Ascending aorta (tissue), 2 donors: ENCODE results near the gene TMEM225. TPM values are rescaled to one million over a fixed set of nuclear protein-coding genes. Genes with fewer than 3 reads are reported as not detected.

Source experiments
- DNase-seq, 2 donors: peaks; one replicate each; pipeline ENCODE4 v3.0.0-alpha.2; 2019; ENCODE audit warnings: low spot score in 2 of 2
- H3K27ac ChIP-seq, 2 donors: fragments of 200-600 bp; sonication (generic); one replicate each; pipeline ENCODE4 v1.5.1; 2016 to 2017; ENCODE audit warnings: mild to moderate bottlenecking in 1 of 2
- H3K27me3 ChIP-seq: fragments of 200-600 bp; sonication (generic); one replicate; pipeline ENCODE4 v1.5.1; 2017
- H3K36me3 ChIP-seq, 2 donors: fragments of 200-600 bp; sonication (generic); one replicate each; pipeline ENCODE4 v1.5.1; 2016
- H3K4me1 ChIP-seq, 2 donors: fragments of 200-600 bp; sonication (generic); one replicate each; pipeline ENCODE4 v1.5.1; 2016 to 2017; ENCODE audit warnings: mild to moderate bottlenecking in 1 of 2
- H3K4me3 ChIP-seq, 2 donors: fragments of 200-600 bp; sonication (generic); one replicate each; pipeline ENCODE4 v1.5.1; 2016 to 2017; ENCODE audit warnings: mild to moderate bottlenecking in 1 of 2
- H3K9me3 ChIP-seq, 2 donors: fragments of 200-600 bp; sonication (generic); one replicate each; pipeline ENCODE4 v1.5.1; 2016
- CTCF ChIP-seq, 3 experiments: fragments of 200-600 bp in 2 of 3; fragments of 450-650 bp in 1 of 3; sonication (generic) in 2 of 3; IDR thresholded peaks; one replicate each; pipeline ENCODE4 v1.5.1; 2016 to 2019; ENCODE audit warnings: antibody characterized with exemption in 3 of 3, mild to moderate bottlenecking in 1 of 3, moderate library complexity in 1 of 3
- intact Hi-C: fragments of 100-400 bp; cut with DNase I; formaldehyde crosslinking; loops from one replicate; pipeline ENCODE4 v1.15.1; 2023
- total RNA-seq: library from RNA; depleted of rRNA; stranded (reverse); fragments of >200 nt; gene quantifications from one replicate; pipeline ENCODE4 v1.1.0, GENCODE V29; 2016

Gene TMEM225
- not detected for total RNA-seq

- H3K9me3 ChIP-seq = no peaks in the 10 kb centered on the region
- no peak for TF ChIP-seq CTCF (IDR thresholded peaks at IDR 0.05)
- H3K27me3 ChIP-seq = no peaks in the 10 kb centered on the region
- H3K36me3 ChIP-seq = no peaks in the 10 kb centered on the region
- no peak for DNase-seq
- H3K4me3 ChIP-seq = no peak within 1 kb of the TSS
- no peaks in the 10 kb centered on the region for H3K4me1 ChIP-seq
- intact Hi-C loops = no loop called here
- H3K27ac ChIP-seq = no peak within 1 kb of the TSS
Measured at GRCh38 chr11:123885570-123885969, at the start of gene TMEM225. Gene TMEM225 (minus strand): TSS chr11:123885670. CDS start chr11:123885425, 245 bp downstream.

GRCh38 chr11:123924027-123924426 lies 38.6 kb upstream of the TMEM225 start:
- intact Hi-C loops = no loop called here
- no peaks in the 10 kb centered on the region for H3K36me3 ChIP-seq

GRCh38 chr11:123920943-123921342 lies 35.5 kb upstream of the TMEM225 start:
- no peak for TF ChIP-seq CTCF (IDR thresholded peaks at IDR 0.05)
- H3K36me3 ChIP-seq = no peaks in the 10 kb centered on the region
- intact Hi-C loops = no loop called here

More at GRCh38 chr11:123924027-123924426, 38.6 kb upstream of the TMEM225 start:
- Histone ChIP-seq H3K9me3 (no peaks in the 10 kb centered on the region), H3K27me3 (no peaks in the 10 kb centered on the region), H3K4me1 (no peaks in the 10 kb centered on the region), H3K27ac (no peak overlapping the region), H3K4me3 (no peak overlapping the region)
- no peak for DNase-seq
- TF ChIP-seq CTCF (IDR thresholded peaks at IDR 0.05) = no peak

GRCh38 chr11:123905826-123906225 lies 20.4 kb upstream of the TMEM225 start:
- intact Hi-C loops = no loop called here
- no peak for DNase-seq
- Histone ChIP-seq H3K27ac (no peak overlapping the region), H3K4me1 (no peaks in the 10 kb centered on the region), H3K36me3 (no peaks in the 10 kb centered on the region), H3K27me3 (no peaks in the 10 kb centered on the region), H3K9me3 (no peaks in the 10 kb centered on the region), H3K4me3 (no peak overlapping the region)
- TF ChIP-seq CTCF (IDR thresholded peaks at IDR 0.05) = no peak

More at GRCh38 chr11:123920943-123921342, 35.5 kb upstream of the TMEM225 start:
- Histone ChIP-seq H3K27ac (no peak overlapping the region), H3K4me1 (no peaks in the 10 kb centered on the region), H3K9me3 (no peaks in the 10 kb centered on the region), H3K4me3 (no peak overlapping the region), H3K27me3 (no peaks in the 10 kb centered on the region)
- DNase-seq = no peak

GRCh38 chr11:123904932-123905331 lies 19.5 kb upstream of the TMEM225 start:
- no peak for DNase-seq
- H3K4me3 ChIP-seq = no peak overlapping the region
- no peaks in the 10 kb centered on the region for H3K9me3 ChIP-seq
- H3K36me3 ChIP-seq = no peaks in the 10 kb centered on the region
- TF ChIP-seq CTCF (IDR thresholded peaks at IDR 0.05) = no peak
- intact Hi-C loops = no loop called here
- no peaks in the 10 kb centered on the region for H3K4me1 ChIP-seq
- H3K27me3 ChIP-seq = no peaks in the 10 kb centered on the region
- H3K27ac ChIP-seq = no peak overlapping the region

- intact Hi-C loops = no loop called here
- Histone ChIP-seq H3K27me3 (no peaks in the 10 kb centered on the region), H3K4me1 (no peaks in the 10 kb centered on the region), H3K27ac (no peak overlapping the region), H3K36me3 (no peaks in the 10 kb centered on the region), H3K4me3 (no peak overlapping the region), H3K9me3 (no peaks in the 10 kb centered on the region)
- DNase-seq = no peak
- TF ChIP-seq CTCF (IDR thresholded peaks at IDR 0.05) = no peak
Measured at GRCh38 chr11:123903932-123904331, 18.5 kb upstream of the TMEM225 start.
